Measurements from ENCODE around the gene SARNP.
"Not testable (repeated sequence)": the region's sequence is repeated elsewhere in the genome, so short reads cannot be mapped to it uniquely, and the experiment has no call there.

The SARNP gene

GRCh38 chr12:55817345-55818139 lies at the start of gene SARNP, which contains the start of gene ORMDL2:
Gene SARNP, minus strand, starts transcription at chr12:55817724. Its CDS starts 23 bp downstream, at chr12:55817701.
Gene ORMDL2, plus strand, starts transcription at chr12:55818041. Its CDS starts 959 bp downstream, at chr12:55819000.
- DNase-seq, result peak; percentile 96

GRCh38 chr12:55866454-55867004 lies 49.0 kb upstream of the SARNP start:
- not testable (repeated sequence) for DNase-seq

- no peak for DNase-seq
These were observed 47.8 kb upstream of the SARNP start for GRCh38 chr12:55865327-55865726.

GRCh38 chr12:55862931-55863330 lies 45.4 kb upstream of the SARNP start:
- DNase-seq, result not testable (repeated sequence)

GRCh38 chr12:55862286-55862685 lies 44.8 kb upstream of the SARNP start:
- DNase-seq, result no peak

GRCh38 chr12:55861871-55862270 lies 44.3 kb upstream of the SARNP start:
- no peak for DNase-seq

GRCh38 chr12:55861396-55861795 lies 43.9 kb upstream of the SARNP start:
- no peak for DNase-seq

GRCh38 chr12:55852740-55853139 lies 35.2 kb upstream of the SARNP start:
- DNase-seq, result no peak

- DNase-seq, result no peak
These were observed 33.4 kb upstream of the SARNP start for GRCh38 chr12:55850893-55851292.

- no peak for DNase-seq
These were observed 32.9 kb upstream of the SARNP start for GRCh38 chr12:55850401-55850800.

GRCh38 chr12:55849616-55850343 lies 32.3 kb upstream of the SARNP start:
- DNase-seq, result no peak

GRCh38 chr12:55847603-55848291 lies 30.2 kb upstream of the SARNP start:
- DNase-seq, result no peak

GRCh38 chr12:55847033-55847432 lies 29.5 kb upstream of the SARNP start:
- DNase-seq, result no peak

GRCh38 chr12:55845785-55846496 lies 28.4 kb upstream of the SARNP start:
- no peak for DNase-seq

GRCh38 chr12:55845361-55845760 lies 27.8 kb upstream of the SARNP start:
- no peak for DNase-seq

- DNase-seq, result no peak
These were observed 27.4 kb upstream of the SARNP start for GRCh38 chr12:55844961-55845360.

GRCh38 chr12:55843431-55843830 lies 25.9 kb upstream of the SARNP start:
- DNase-seq, result no peak

- no peak for DNase-seq
These were observed 25.3 kb upstream of the SARNP start, which contains the start of gene MMP19 for GRCh38 chr12:55842681-55843429. Gene MMP19, minus strand, starts transcription at chr12:55842936. Its CDS starts 106 bp downstream, at chr12:55842830.

GRCh38 chr12:55840581-55841351 lies 23.2 kb upstream of the SARNP start:
- no peak for DNase-seq

GRCh38 chr12:55839345-55840140 lies 22.0 kb upstream of the SARNP start:
- no peak for DNase-seq

Measured in DMS79 treated with DMSO at 0.1 percent for 48 hours (cell line).